Measurements from ENCODE around the gene TMC6. TPM values are rescaled to one million over a fixed set of nuclear protein-coding genes. Genes with fewer than 3 reads are reported as not detected.

Gene TMC6
- polyA plus RNA-seq, 3 donors, result 14.1 to 58.4 (median 55.2) TPM

GRCh38 chr17:78163881-78164747, 35.6 kb upstream of the TMC6 start:
- 57 to 66% (median 61%) methylated on average over 22 of the region's 22 CpGs for WGBS, 3 donors
- H3K27ac ChIP-seq (ENCODE audit: low read depth, low read length), result no peak overlapping the region

GRCh38 chr17:78159575-78160158, 31.1 kb upstream of the TMC6 start:
- H3K27ac ChIP-seq (ENCODE audit: low read depth, low read length), result no peak overlapping the region
- WGBS, 3 donors, result 44 to 84% (median 47%) methylated on average over 10 of the region's 10 CpGs

GRCh38 chr17:78154903-78155811, 26.6 kb upstream of the TMC6 start:
- WGBS, 3 donors, result 64 to 84% (median 77%) methylated on average over 11 of the region's 11 CpGs
- H3K27ac ChIP-seq (ENCODE audit: low read depth, low read length), result no peak overlapping the region

DNA sequence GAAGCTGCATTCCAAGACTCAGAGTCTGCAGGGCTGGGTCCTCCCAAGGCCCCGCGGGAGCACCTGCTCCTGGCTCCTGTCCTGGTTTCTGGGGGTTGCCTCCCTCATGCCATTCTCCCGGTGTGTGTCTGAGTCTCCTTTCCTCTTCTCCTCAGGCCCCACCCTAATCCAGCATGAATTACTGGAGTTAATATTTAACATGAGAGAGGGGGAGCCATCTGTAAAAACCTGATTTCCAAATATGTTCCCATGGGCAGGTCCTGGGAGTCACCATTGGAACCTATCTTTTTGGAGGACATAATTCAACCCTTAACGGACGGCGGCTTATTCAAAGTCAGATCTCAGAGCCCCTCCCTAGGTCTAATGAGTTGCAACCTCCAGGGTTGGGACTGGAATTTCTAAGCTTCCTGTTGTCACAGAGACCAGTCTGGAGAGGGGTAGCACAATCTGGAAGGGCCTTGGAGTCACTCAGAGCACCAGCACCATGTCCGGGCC, 23.0 kb upstream of the TMC6 start:
- WGBS, 3 donors, result 28 to 60% (median 54%) methylated on average over 6 to 7 of the region's 7 CpGs
- no peak overlapping the region for H3K27ac ChIP-seq (ENCODE audit: low read depth, low read length)

DNA sequence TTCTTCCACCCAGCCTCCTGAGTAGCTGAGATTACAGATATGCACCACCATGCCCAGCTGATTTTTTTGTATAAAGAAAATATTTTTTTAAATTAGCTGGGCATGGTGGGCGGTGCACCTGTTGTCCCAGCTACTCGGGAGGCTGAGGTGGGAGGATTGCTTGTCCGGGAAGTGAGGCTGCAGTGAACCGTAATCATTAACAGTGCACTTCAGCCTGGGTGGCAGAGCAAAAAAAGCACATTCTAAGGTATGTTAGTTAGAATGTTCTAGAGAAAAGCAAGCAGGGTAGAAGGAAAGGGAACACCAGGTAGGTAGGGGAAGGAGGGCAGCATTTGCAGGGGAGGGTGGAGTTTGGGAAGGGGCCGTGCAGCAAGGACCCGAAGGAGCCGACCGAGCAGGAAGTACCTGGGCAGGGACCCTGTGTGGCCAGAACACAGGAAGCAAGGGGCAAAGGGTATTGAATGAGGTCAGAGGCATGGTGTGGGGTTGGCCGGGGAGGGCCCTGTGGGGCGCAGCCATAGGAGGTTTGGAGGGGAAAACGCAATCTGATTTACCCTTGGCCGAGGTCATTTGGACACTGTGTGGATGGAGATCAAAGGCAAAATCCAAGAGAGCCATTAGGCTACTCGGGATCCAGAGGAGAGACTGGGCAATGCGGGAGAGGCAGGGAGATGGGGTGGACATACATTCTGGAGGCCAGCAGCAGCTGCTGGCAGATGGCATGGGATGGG, 19.9 kb upstream of the TMC6 start:
- H3K27ac ChIP-seq (ENCODE audit: low read depth, low read length), result no peak overlapping the region
- whole genome bisulfite sequencing, 3 donors, result 72 to 73% (median 72%) methylated on average over 14 of the region's 14 CpGs

DNA sequence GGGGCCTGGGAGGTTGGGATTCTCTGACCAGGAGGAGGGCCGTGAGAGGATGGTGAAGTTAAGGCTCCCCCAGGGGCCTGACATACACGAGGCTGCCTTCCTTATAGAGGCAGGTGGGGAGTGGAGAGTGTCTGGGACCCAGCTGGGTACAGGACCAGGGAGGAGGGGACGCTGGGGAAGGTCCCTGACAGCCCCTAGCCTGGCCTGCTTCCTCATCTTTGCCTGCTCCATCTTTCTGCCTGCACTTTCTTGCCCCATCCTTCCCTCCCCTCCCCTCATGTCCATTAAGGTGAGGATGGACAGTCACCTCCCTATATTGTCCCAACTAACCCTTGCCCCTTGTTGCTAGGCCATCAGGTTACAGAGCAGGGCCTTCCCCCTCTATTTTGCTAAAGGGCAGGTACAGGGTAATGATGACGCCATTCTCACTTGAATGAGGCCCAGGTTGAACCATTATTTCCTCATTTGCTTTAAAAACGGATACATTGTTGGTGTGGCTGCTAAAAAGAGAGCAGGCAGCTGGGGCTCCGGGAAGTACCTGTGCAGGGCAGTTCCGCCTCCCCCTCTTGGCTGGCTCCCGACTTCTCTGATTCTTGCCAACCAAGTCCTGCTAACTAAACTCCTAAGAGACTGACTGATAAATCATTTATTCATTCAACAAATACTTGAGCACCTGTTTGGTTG, 18.9 kb upstream of the TMC6 start:
- WGBS, 3 donors, result 51 to 61% (median 53%) methylated on average over 8 of the region's 8 CpGs
- H3K27ac ChIP-seq (ENCODE audit: low read depth, low read length), result no peak overlapping the region

DNA sequence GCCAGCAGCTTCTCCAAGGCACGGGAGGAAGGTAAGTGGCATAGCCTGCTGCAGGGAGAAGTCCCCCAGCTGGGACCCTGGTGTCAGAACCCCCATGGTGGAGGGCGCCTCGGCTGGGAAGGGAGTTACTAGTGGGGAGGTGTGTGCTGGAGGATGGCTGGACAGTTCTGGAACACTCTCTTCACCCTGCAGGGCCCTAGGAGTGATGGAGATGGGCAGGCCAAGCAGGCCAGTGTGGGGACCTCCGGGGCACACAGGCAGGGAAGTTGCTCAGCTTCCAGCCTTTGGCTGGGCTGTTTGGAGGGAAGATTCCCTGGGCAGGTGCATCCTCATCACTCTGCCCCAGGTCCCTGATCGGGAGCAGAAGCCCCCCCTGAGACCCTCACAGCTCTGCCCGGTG, 18.3 kb upstream of the TMC6 start:
- H3K27ac ChIP-seq (ENCODE audit: low read depth, low read length), result no peak overlapping the region
- 85 to 90% (median 90%) methylated on average over 6 of the region's 6 CpGs for WGBS, 3 donors

- H3K27ac ChIP-seq (ENCODE audit: low read depth, low read length), result no peak overlapping the region
- 92 to 99% (median 94%) methylated on average over 7 of the region's 7 CpGs for WGBS, 3 donors
Observed at GRCh38 chr17:78146471-78146869, 17.9 kb upstream of the TMC6 start.

GRCh38 chr17:78144736-78145641, 16.4 kb upstream of the TMC6 start:
- 22 to 56% (median 47%) methylated on average over 18 of the region's 18 CpGs for WGBS, 3 donors
- no peak overlapping the region for H3K27ac ChIP-seq (ENCODE audit: low read depth, low read length)

GRCh38 chr17:78144147-78144719, 15.7 kb upstream of the TMC6 start:
- no peak overlapping the region for H3K27ac ChIP-seq (ENCODE audit: low read depth, low read length)
- 30 to 36% (median 35%) methylated on average over 11 of the region's 11 CpGs for WGBS, 3 donors

- WGBS, 3 donors, result 88 to 90% (median 88%) methylated on average over 21 of the region's 21 CpGs
- H3K27ac ChIP-seq (ENCODE audit: low read depth, low read length), result no peak overlapping the region
Observed at GRCh38 chr17:78143214-78144146, 14.9 kb upstream of the TMC6 start.

- WGBS, 3 donors, result 76 to 83% (median 79%) methylated on average over 16 of the region's 16 CpGs
- no peak overlapping the region for H3K27ac ChIP-seq (ENCODE audit: low read depth, low read length)
Observed at GRCh38 chr17:78142119-78142861, 13.7 kb upstream of the TMC6 start.

DNA sequence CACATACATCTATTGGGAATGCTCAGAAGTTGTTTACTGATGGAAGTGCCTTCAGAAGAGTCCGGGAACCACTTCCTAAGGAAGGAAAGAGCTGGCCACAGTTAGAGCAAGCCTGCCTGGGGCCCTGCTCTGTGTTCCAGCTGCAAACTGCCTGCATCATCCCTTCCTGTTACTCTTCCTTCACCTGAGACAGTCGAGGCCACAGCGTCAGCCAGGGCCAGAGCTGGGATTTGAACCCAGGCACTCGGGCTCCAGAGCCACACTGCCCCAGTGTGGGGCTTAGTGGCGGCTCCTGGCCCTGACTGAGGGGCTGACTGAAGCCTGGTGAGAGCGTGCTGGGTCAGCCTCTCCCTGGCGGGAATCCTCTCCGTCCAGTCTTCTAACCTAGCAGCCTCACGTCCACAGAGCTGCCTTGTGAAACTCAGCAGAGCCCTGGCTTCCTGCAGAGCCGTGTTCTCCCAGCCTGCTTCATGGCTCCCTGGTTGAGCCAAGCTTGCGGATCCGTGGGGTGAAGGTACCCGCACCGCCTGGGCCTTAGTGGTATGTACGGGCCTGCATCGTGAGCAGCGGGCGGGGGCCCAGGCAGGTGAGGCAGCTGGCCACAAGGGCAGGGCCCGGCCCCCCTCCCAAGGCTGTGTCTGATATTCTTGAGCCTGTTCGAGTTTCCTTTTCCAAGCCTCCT, 13.0 kb upstream of the TMC6 start:
- 74 to 81% (median 78%) methylated on average over 20 of the region's 20 CpGs for WGBS, 3 donors
- H3K27ac ChIP-seq (ENCODE audit: low read depth, low read length), result no peak overlapping the region

All from adipose tissue (tissue), 3 donors.